ENCODE measurements around the gene SCUBE1. TPM values are rescaled to one million over a fixed set of nuclear protein-coding genes. Genes with fewer than 3 reads are reported as not detected.

SCUBE1 gene
- total RNA-seq, 2 experiments from 2014 or later, result 0.07 TPM; not detected in 1

- ChIA-PET POLR2A (no interaction called here), CTCF (interaction anchor here (1.4 to 3.0 kb wide), 5 partner anchors 8 to 74 kb away, joined by 3 to 68 read pairs (median 12); no protein-coding TSS in a partner anchor)
- Mint-ChIP-seq H3K27me3 (no peaks in the 10 kb centered on the region), H3K9me3 (no peaks in the 10 kb centered on the region), H3K36me3 (ENCODE audit: low read depth) (no peaks in the 10 kb centered on the region), H3K4me1 (ENCODE audit: low read depth) (no peaks in the 10 kb centered on the region), H3K4me3 (no peak overlapping the region), H3K27ac (no peak overlapping the region)
- no peak for TF ChIP-seq CTCF (IDR thresholded peaks at IDR 0.05)
- no peak for DNase-seq
- intact Hi-C loops (cut with micrococcal nuclease), result loop anchor here (5.0 to 10.0 kb wide), 2 partner anchors 75 to 112 kb away; no protein-coding TSS in a partner anchor
- no peak for ATAC-seq
Measured at GRCh38 chr22:43272301-43272700, 70.9 kb downstream of the SCUBE1 start.

GRCh38 chr22:43270949-43271348 lies 72.2 kb downstream of the SCUBE1 start:
- Mint-ChIP-seq H3K4me3 (no peak overlapping the region), H3K27ac (no peak overlapping the region)
- POLR2A ChIA-PET, result interaction anchor here (1.1 kb wide), 1 partner anchor 14 kb away, joined by 3 read pairs; no protein-coding TSS in a partner anchor

GRCh38 chr22:43270314-43270908 lies 72.8 kb downstream of the SCUBE1 start:
- DNase-seq, result no peak
- Mint-ChIP-seq H3K36me3 (ENCODE audit: low read depth) (no peaks in the 10 kb centered on the region), H3K9me3 (no peaks in the 10 kb centered on the region), H3K4me3 (no peak overlapping the region), H3K4me1 (ENCODE audit: low read depth) (no peaks in the 10 kb centered on the region), H3K27me3 (no peaks in the 10 kb centered on the region), H3K27ac (no peak overlapping the region)
- no peak for TF ChIP-seq CTCF (IDR thresholded peaks at IDR 0.05)
- intact Hi-C loops (cut with micrococcal nuclease), result loop anchor here (5.0 to 10.0 kb wide), 2 partner anchors 77 to 114 kb away; no protein-coding TSS in a partner anchor
- CTCF ChIA-PET, result interaction anchor here (0.8 to 1.9 kb wide), 5 partner anchors 39 to 105 kb away, joined by 3 to 7 read pairs (median 4); no protein-coding TSS in a partner anchor
- POLR2A ChIA-PET, result interaction anchor here (1.1 kb wide), 1 partner anchor 15 kb away, joined by 3 read pairs; no protein-coding TSS in a partner anchor
- ATAC-seq, result no peak

More at GRCh38 chr22:43270949-43271348, 72.2 kb downstream of the SCUBE1 start:
- DNase-seq (no peak), ATAC-seq (no peak)
- Mint-ChIP-seq H3K27me3 (no peaks in the 10 kb centered on the region), H3K9me3 (no peaks in the 10 kb centered on the region), H3K4me1 (ENCODE audit: low read depth) (no peaks in the 10 kb centered on the region), H3K36me3 (ENCODE audit: low read depth) (no peaks in the 10 kb centered on the region)
- no peak for TF ChIP-seq CTCF (IDR thresholded peaks at IDR 0.05)
- intact Hi-C loops (cut with micrococcal nuclease), result loop anchor here (5.0 to 10.0 kb wide), 2 partner anchors 76 to 114 kb away; no protein-coding TSS in a partner anchor
- CTCF ChIA-PET, result interaction anchor here (1.1 to 1.9 kb wide), 3 partner anchors 76 to 104 kb away, joined by 3 to 7 read pairs (median 4); no protein-coding TSS in a partner anchor

DNA sequence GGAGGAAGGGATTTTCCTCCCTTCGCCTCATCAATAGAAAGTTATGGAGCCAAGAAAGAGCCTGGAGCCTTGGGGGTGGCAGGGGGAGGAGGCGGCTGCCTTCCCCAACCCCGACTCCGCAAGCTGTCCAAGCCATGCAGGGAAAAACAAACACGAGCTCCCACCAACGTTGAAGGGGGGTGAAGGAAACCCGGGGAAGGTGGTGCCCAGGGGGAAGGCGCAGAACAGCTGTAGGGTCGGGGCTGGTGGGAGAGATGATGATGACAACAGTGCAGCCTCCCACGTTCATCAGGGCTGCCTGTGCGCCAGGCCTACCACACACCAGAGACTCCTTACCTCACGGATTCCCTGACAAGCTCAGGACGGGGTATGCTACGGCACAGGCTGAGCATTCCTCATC lies 73.5 kb downstream of the SCUBE1 start:
- Mint-ChIP-seq H3K4me3 (no peak overlapping the region), H3K36me3 (ENCODE audit: low read depth) (no peaks in the 10 kb centered on the region), H3K27me3 (no peaks in the 10 kb centered on the region), H3K9me3 (no peaks in the 10 kb centered on the region), H3K27ac (no peak overlapping the region), H3K4me1 (ENCODE audit: low read depth) (peaks cover 4% of the 10 kb centered on the region)
- DNase-seq (no peak), ATAC-seq (no peak)
- ChIA-PET POLR2A (interaction anchor here (1.1 kb wide), 1 partner anchor 16 kb away, joined by 3 read pairs; no protein-coding TSS in a partner anchor), CTCF (interaction anchor here (0.7 to 1.9 kb wide), 5 partner anchors 10 to 105 kb away, joined by 3 to 7 read pairs (median 4); no protein-coding TSS in a partner anchor)
- TF ChIP-seq CTCF (IDR thresholded peaks at IDR 0.05), result no peak
- intact Hi-C loops (cut with micrococcal nuclease), result loop anchor here (5.0 to 10.0 kb wide), 2 partner anchors 78 to 115 kb away; no protein-coding TSS in a partner anchor

GRCh38 chr22:43269246-43269645 lies 73.9 kb downstream of the SCUBE1 start:
- H3K9me3 Mint-ChIP-seq, result no peaks in the 10 kb centered on the region
- ATAC-seq (no peak), DNase-seq (no peak)
- H3K27ac Mint-ChIP-seq, result no peak overlapping the region
- TF ChIP-seq CTCF (IDR thresholded peaks at IDR 0.05), result no peak
- no peaks in the 10 kb centered on the region for H3K27me3 Mint-ChIP-seq
- CTCF ChIA-PET, result interaction anchor here (0.7 to 1.9 kb wide), 3 partner anchors 9 to 78 kb away, joined by 3 to 7 read pairs (median 5); no protein-coding TSS in a partner anchor
- H3K36me3 Mint-ChIP-seq (ENCODE audit: low read depth), result no peaks in the 10 kb centered on the region
- POLR2A ChIA-PET, result no interaction called here
- H3K4me3 Mint-ChIP-seq, result no peak overlapping the region
- H3K4me1 Mint-ChIP-seq (ENCODE audit: low read depth), result peaks cover 6% of the 10 kb centered on the region
- intact Hi-C loops (cut with micrococcal nuclease), result no loop called here
